ENCODE data around the gene PLXNC1.

DNA sequence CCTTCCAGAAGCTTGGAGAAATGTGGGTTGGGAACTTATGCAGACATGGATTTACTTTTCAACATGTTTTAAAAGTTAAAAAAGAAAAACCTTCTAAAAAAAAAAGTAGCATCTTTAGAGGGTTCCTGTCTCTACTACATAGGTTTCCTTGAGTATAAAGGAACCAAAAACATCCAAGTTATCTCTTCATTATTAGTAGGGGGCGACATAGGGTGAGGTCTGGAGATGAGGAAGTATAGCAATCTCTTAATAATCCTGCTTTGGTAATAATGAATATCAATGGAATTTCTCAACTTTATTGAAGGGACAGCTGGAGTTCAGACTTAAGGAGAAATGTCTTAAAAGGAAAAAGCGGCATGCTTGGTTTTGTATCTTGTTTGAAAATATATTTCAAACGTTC is 6.5 kb upstream of the PLXNC1 start:
- TF ChIP-seq EP300 (IDR thresholded peaks at IDR 0.05) (no peak), POLR2AphosphoS5 (IDR thresholded peaks at IDR 0.05) (no peak), POLR2A (IDR thresholded peaks at IDR 0.05) (no peak)
